IPS-11a (cell line): Measurements from ENCODE around the gene EVA1C.
"Not testable (repeated sequence)": the region's sequence is repeated elsewhere in the genome, so short reads cannot be mapped to it uniquely, and the experiment has no call there.

Source experiments
- H3K4me3 ChIP-seq: one replicate; pipeline ENCODE4 v1.5.1; 2013; ENCODE audit warnings: low read depth, low read length, control low read depth

Gene EVA1C

GRCh38 chr21:32457360-32457840, 44.9 kb downstream of the EVA1C start:
- no peak overlapping the region for H3K4me3 ChIP-seq

- H3K4me3 ChIP-seq: no peak overlapping the region
Observed at GRCh38 chr21:32457962-32458361, 45.5 kb downstream of the EVA1C start.

GRCh38 chr21:32459972-32460371, 47.5 kb downstream of the EVA1C start:
- H3K4me3 ChIP-seq: no peak overlapping the region

GRCh38 chr21:32461503-32461902, 49.0 kb downstream of the EVA1C start:
- no peak overlapping the region for H3K4me3 ChIP-seq

- H3K4me3 ChIP-seq: not testable (repeated sequence)
Observed at GRCh38 chr21:32462564-32462963, 50.1 kb downstream of the EVA1C start.

GRCh38 chr21:32463367-32463766, 50.9 kb downstream of the EVA1C start:
- no peak overlapping the region for H3K4me3 ChIP-seq

- no peak overlapping the region for H3K4me3 ChIP-seq
Observed at GRCh38 chr21:32463889-32464300, 51.4 kb downstream of the EVA1C start.

GRCh38 chr21:32467291-32467690, 54.8 kb downstream of the EVA1C start:
- no peak overlapping the region for H3K4me3 ChIP-seq

GRCh38 chr21:32468681-32469111, 56.2 kb downstream of the EVA1C start:
- H3K4me3 ChIP-seq: no peak overlapping the region

- H3K4me3 ChIP-seq: no peak overlapping the region
Observed at GRCh38 chr21:32469628-32470027, 57.1 kb downstream of the EVA1C start.

- H3K4me3 ChIP-seq: no peak overlapping the region
Observed at GRCh38 chr21:32470206-32470605, 57.7 kb downstream of the EVA1C start.

- no peak overlapping the region for H3K4me3 ChIP-seq
Observed at GRCh38 chr21:32472890-32473765, 60.6 kb downstream of the EVA1C start.

GRCh38 chr21:32474179-32475059, 61.9 kb downstream of the EVA1C start:
- H3K4me3 ChIP-seq: no peak overlapping the region

- no peak overlapping the region for H3K4me3 ChIP-seq
Observed at GRCh38 chr21:32475162-32475812, 62.8 kb downstream of the EVA1C start.

GRCh38 chr21:32476661-32477423, 64.3 kb downstream of the EVA1C start:
- H3K4me3 ChIP-seq: no peak overlapping the region

- H3K4me3 ChIP-seq: no peak overlapping the region
Observed at GRCh38 chr21:32477424-32477745, 64.9 kb downstream of the EVA1C start.

- no peak overlapping the region for H3K4me3 ChIP-seq
Observed at GRCh38 chr21:32481875-32482408, 69.4 kb downstream of the EVA1C start.

GRCh38 chr21:32482565-32483292, 70.2 kb downstream of the EVA1C start:
- H3K4me3 ChIP-seq: no peak overlapping the region

GRCh38 chr21:32483293-32483595, 70.7 kb downstream of the EVA1C start:
- no peak overlapping the region for H3K4me3 ChIP-seq
